ENCODE data around the gene VAC14.

- TF ChIP-seq TAF1 (IDR thresholded peaks at IDR 0.05; ENCODE audit: borderline replicate concordance, insufficient read depth, low read length) (no peak), REST (IDR thresholded peaks at IDR 0.05; ENCODE audit: insufficient read depth in 1 of 2, low read depth in 2 of 2, low read length in 2 of 2) (no peak), POLR2AphosphoS5 (IDR thresholded peaks at IDR 0.05; ENCODE audit: low read depth, low read length) (no peak), SIN3A (IDR thresholded peaks at IDR 0.05; ENCODE audit: borderline replicate concordance, insufficient read depth, low read length) (no peak)
Measured at GRCh38 chr16:70713824-70714223, 87.1 kb downstream of the VAC14 start.
